ENCODE results near the gene KRTAP10-9. TPM values are rescaled to one million over a fixed set of nuclear protein-coding genes. Genes with fewer than 3 reads are reported as not detected.

Gene KRTAP10-9
- total RNA-seq, 1 experiment from 2014 or later, result not detected

- DNase-seq (ENCODE audit: low read depth), result no peak
Observed at GRCh38 chr21:44664691-44665090, 37.8 kb downstream of the KRTAP10-9 start.

GRCh38 chr21:44666401-44667320 lies 39.8 kb downstream of the KRTAP10-9 start, which contains the start of gene KRTAP12-2:
Gene KRTAP12-2 (minus strand): TSS chr21:44666927. CDS start chr21:44666886, 41 bp downstream.
- DNase-seq (ENCODE audit: low read depth), result no peak

DNA sequence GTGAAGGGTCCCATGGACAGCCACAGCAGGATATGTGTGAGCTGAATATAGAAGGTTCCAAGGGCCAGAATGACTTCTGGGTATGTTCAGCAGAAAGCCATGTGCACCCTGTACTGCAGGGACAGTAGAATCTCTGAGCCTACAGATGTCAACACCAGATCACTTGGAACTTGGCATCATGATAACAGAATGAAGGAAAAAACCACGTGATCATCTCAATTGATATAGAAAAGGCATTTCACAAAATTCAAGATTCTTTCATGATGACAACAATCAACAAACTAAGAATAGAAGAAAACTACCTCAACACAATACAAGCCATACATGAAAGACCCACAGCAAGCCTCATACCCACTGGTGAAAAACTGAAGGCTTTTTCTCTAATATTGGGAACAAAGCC lies 40.7 kb downstream of the KRTAP10-9 start:
- DNase-seq (ENCODE audit: low read depth), result no peak

DNA sequence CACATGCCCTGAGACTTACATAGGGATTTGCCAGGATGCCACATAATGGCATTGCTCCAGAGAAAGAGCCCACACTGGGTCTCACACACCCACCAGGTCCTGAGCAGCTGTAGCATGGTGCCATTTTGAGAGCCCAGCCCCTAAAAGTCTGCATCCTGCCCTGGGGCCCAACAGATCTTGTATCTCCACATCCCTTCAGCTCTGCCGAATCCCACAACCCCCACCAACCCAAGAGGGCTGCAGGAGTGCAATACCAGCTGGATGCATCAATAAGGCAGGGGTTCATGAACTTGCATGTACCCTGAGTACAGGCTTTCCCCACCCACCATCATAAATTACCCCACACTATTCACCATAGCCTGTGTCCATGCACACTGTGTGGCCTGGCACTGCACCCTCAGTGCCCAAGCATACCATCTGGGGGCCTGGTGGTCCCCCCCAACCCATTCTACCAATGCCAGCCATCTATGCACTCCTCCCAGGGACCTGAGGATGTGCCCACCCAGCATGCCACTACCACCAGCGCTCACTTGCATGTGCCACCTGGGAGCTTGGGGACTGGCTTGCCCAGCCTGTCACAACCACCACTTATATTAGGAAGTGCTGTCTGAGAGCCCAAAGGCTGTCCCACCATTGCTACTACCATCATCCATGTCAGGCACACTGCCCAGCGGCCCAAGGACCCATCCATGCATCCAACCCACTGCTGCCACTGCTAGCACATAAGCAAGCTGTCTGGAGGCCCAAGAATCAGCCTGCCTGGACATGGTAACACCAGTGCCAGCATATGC lies 43.9 kb downstream of the KRTAP10-9 start:
- DNase-seq (ENCODE audit: low read depth), result no peak

GRCh38 chr21:44671911-44672310 lies 45.0 kb downstream of the KRTAP10-9 start:
- DNase-seq (ENCODE audit: low read depth), result no peak

DNA sequence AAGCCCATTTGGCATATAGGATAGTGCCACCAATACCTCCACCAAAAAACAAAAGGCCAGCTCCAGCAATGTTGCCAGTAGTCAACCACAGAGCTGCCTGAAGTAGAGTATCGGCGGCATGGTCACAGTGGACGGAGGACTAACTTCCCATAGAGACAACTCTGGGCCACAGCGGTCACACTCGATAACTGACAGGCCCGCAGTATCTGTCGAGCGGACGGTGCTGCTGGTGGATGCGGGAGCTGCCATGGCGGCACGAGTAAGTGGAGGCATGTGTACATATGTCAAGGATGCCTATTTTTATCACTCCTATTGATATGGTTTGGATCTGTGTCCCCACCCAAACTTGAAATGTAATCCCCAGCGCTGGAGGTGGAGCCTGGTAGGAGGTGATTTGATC lies 51.0 kb downstream of the KRTAP10-9 start:
- no peak for DNase-seq (ENCODE audit: low read depth)

Other genes starting within 250 kb of the KRTAP10-9 start
- gene LRRC3, start 171.6 kb upstream of the KRTAP10-9 start, total RNA-seq (2014; rRNA removed; shearing (Covaris generic)), result 0.06 and 0.17 TPM in 2 replicates
- gene KRTAP10-1, start 86.9 kb upstream of the KRTAP10-9 start, total RNA-seq (2014; rRNA removed; shearing (Covaris generic)), result not detected in 2 replicates
- gene KRTAP10-2, start 75.6 kb upstream of the KRTAP10-9 start, total RNA-seq (2014; rRNA removed; shearing (Covaris generic)), result not detected in 2 replicates
- gene KRTAP10-3, start 68.3 kb upstream of the KRTAP10-9 start, total RNA-seq (2014; rRNA removed; shearing (Covaris generic)), result not detected in 2 replicates
- not detected in 2 replicates for gene KRTAP10-4, start 53.4 kb upstream of the KRTAP10-9 start, total RNA-seq (2014; rRNA removed; shearing (Covaris generic))
- gene KRTAP10-5, start 46.5 kb upstream of the KRTAP10-9 start, total RNA-seq (2014; rRNA removed; shearing (Covaris generic)), result not detected in 2 replicates
- not detected in 2 replicates for gene KRTAP10-6, start 34.6 kb upstream of the KRTAP10-9 start, total RNA-seq (2014; rRNA removed; shearing (Covaris generic))
- not detected in 2 replicates for gene KRTAP10-7, start 26.5 kb upstream of the KRTAP10-9 start, total RNA-seq (2014; rRNA removed; shearing (Covaris generic))
- not detected in 2 replicates for gene KRTAP10-8, start 15.0 kb upstream of the KRTAP10-9 start, total RNA-seq (2014; rRNA removed; shearing (Covaris generic))
- gene KRTAP10-10, start 10.3 kb downstream of the KRTAP10-9 start, total RNA-seq (2014; rRNA removed; shearing (Covaris generic)), result not detected in 2 replicates
- not detected in 2 replicates for gene KRTAP10-11, start 19.3 kb downstream of the KRTAP10-9 start, total RNA-seq (2014; rRNA removed; shearing (Covaris generic))
- not detected in 2 replicates for gene KRTAP12-4, start 27.6 kb downstream of the KRTAP10-9 start, total RNA-seq (2014; rRNA removed; shearing (Covaris generic))
- not detected in 2 replicates for gene KRTAP12-3, start 30.8 kb downstream of the KRTAP10-9 start, total RNA-seq (2014; rRNA removed; shearing (Covaris generic))
- not detected in 2 replicates for gene KRTAP12-2, start 39.8 kb downstream of the KRTAP10-9 start, total RNA-seq (2014; rRNA removed; shearing (Covaris generic))
- not detected in 2 replicates for gene KRTAP12-1, start 55.1 kb downstream of the KRTAP10-9 start, total RNA-seq (2014; rRNA removed; shearing (Covaris generic))
- not detected in 2 replicates for gene KRTAP10-12, start 70.1 kb downstream of the KRTAP10-9 start, total RNA-seq (2014; rRNA removed; shearing (Covaris generic))
- gene TSPEAR, start 84.5 kb downstream of the KRTAP10-9 start, total RNA-seq (2014; rRNA removed; shearing (Covaris generic)), result not detected in 2 replicates
- gene UBE2G2, start 174.7 kb downstream of the KRTAP10-9 start, total RNA-seq (2014; rRNA removed; shearing (Covaris generic)), result 90.1 and 152 TPM in 2 replicates
- 98.9 and 125 TPM in 2 replicates for gene SUMO3, start 191.0 kb downstream of the KRTAP10-9 start, total RNA-seq (2014; rRNA removed; shearing (Covaris generic))
- gene PTTG1IP, start 246.6 kb downstream of the KRTAP10-9 start, total RNA-seq (2014; rRNA removed; shearing (Covaris generic)), result 321 and 333 TPM in 2 replicates